ENCODE results near the gene STRIT1.

DNA sequence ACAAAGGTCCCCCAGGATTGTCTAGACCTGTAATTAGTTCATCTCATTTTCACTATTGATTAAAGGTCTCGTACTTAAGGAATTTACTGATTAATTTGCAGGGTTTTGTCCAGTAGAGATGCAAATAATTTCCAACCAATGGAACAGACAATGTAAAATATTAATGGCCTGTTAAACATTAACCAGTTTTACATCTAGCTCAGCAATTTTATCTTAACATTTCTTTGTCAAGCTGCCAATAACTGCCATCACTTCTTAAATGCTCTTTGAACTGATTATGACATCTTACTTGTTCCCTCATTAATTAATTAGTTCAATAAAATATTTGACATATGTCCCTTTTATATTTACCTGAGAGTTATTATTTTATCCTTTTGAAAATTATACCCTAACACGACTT is 9.4 kb upstream of the STRIT1 start:
- TF ChIP-seq POLR2A (IDR thresholded peaks at IDR 0.05; ENCODE audit: low read depth, low read length) (no peak), TAF1 (IDR thresholded peaks at IDR 0.05; ENCODE audit: borderline replicate concordance, low read depth, low read length) (no peak)
